Subcutaneous adipose tissue (tissue), 4 donors: ENCODE data around the gene SLC4A2. TPM values are rescaled to one million over a fixed set of nuclear protein-coding genes. Genes with fewer than 3 reads are reported as not detected.

Experiments used
- total RNA-seq, 4 donors: library from RNA; depleted of rRNA; stranded (reverse); fragments of >200 nt; gene quantifications; one replicate each; pipeline ENCODE4 v1.1.0, GENCODE V29; 2016
- TF ChIP-seq, protein P1 (sequence below): fragments of 450-650 bp; IDR thresholded peaks from one replicate; pipeline ENCODE4 v1.5.1; 2016; ENCODE audit warnings: low read depth, mild to moderate bottlenecking, control low read depth, antibody characterized with exemption, moderate library complexity

SLC4A2 gene
- total RNA-seq, 4 donors from 2014 or later: 40.1 to 65.0 (median 44.6) TPM

DNA sequence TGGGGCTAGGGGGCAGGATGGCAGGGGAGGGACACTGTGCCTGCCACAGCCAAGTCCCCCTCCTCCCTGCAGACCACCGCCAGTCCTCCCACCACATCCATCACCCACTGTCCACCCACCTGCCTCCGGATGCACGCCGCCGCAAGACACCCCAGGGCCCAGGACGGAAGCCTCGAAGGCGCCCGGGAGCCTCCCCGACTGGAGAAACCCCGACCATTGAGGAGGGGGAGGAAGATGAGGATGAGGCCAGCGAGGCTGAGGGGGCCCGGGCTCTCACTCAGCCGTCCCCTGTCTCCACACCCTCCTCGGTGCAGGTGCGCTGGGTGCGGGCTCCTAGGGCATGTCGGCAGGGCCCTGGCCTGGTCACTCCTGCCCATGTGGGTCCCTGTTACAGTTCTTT, 5.1 kb downstream of the SLC4A2 start:
- TF ChIP-seq, protein P1, sequence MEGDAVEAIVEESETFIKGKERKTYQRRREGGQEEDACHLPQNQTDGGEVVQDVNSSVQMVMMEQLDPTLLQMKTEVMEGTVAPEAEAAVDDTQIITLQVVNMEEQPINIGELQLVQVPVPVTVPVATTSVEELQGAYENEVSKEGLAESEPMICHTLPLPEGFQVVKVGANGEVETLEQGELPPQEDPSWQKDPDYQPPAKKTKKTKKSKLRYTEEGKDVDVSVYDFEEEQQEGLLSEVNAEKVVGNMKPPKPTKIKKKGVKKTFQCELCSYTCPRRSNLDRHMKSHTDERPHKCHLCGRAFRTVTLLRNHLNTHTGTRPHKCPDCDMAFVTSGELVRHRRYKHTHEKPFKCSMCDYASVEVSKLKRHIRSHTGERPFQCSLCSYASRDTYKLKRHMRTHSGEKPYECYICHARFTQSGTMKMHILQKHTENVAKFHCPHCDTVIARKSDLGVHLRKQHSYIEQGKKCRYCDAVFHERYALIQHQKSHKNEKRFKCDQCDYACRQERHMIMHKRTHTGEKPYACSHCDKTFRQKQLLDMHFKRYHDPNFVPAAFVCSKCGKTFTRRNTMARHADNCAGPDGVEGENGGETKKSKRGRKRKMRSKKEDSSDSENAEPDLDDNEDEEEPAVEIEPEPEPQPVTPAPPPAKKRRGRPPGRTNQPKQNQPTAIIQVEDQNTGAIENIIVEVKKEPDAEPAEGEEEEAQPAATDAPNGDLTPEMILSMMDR: no peak

DNA sequence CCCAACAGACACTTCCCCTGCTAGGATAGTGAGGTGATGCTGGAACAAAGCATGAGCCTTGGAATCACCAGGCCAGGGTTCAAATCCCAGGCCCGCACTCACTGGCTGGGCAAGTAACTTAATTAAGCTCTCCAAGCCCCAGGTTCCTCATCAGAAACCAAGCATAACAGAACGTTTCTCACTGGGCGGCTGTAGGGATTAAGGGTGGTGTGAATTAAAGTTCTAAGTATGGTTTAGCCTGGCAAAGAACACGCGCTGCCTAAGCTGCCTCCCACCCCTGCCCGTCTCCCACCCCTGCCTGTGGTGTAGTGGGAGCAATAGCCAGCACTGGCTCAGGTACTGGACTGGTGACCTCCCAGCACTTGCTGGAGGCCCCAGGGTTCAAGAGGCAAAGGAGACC, 5.6 kb downstream of the SLC4A2 start:
- TF ChIP-seq, protein P1: no peak

DNA sequence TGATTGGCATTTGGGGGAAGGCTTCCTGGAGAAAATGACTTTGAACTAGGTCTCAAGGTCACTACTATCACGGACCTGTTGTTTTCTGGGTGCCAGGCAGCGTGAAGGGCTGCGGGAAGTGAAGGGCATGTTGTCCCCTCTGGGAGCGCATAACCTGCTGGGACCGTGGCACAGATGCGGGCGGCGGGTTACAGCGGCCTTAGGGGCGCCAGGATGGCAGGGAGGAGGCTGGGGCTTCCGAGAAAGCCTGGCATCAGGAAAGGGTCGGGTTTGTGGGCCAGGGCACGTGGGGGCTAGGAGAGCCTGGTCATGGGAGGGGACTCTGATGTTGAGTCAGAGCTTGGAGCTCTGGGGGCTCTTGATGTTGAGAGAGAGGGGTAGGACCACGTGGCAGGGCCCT, 6.1 kb downstream of the SLC4A2 start:
- TF ChIP-seq, protein P1: no peak

DNA sequence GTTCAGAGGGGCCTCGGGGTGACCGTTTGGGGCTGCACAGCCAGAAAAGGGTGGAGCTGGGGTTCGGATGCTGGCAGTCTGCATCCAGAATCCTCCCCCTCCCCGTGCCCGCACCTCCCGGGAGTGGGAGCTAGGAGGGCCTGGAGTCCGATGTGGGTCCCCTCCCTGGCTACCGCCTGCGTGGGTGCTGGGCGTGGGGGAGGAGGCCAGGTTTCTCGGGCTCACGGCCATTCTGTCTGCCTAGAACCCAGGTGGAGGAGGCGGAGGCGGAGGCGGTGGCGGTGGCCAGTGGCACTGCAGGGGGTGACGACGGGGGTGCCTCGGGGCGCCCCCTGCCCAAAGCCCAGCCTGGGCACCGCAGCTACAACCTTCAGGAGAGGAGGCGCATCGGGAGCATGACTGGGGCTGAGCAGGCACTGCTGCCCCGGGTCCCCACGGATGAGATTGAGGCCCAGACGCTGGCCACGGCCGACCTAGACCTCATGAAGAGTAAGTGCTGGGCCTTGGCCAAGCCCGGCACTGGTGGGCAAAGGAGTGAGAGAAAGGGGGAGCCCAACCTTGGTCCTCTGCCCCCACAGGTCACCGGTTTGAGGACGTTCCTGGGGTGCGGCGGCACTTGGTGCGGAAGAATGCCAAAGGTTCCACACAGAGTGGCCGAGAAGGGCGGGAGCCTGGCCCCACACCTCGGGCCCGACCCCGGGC, 7.0 kb downstream of the SLC4A2 start:
- TF ChIP-seq, protein P1: no peak

DNA sequence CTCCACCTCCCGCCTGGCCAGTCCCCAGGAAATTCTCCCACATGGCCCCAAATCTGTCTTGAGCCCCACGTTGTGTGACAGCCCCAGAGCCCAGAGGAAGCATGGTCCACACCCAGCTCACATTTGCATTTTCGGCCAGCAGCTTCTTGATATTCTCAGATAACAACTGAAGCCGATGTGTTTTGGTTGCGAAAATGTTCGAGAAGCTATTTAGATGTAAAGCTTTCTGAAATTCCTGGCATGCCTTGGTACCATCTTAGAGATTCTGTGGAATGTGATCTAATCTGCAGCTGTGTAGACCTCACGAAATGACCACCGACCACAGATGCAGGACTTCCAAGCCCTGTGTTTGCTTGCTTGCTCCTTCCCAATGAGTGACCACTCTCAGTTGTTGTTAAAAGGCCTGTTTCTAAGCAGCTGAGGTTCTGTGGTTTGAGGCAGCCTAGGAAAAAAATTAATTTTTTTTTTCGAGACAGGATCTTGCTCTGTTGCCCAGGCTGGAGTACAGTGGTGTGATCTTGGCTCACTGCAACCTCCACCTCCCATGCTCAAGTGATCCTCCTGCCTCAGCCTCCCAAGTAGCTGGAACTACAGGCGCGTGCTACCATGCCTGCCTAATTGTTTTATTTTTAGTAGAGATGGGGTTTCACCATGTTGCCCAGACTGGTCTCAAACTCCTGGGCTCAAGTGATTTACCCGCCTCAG, 8.8 kb downstream of the SLC4A2 start:
- TF ChIP-seq, protein P1: no peak

DNA sequence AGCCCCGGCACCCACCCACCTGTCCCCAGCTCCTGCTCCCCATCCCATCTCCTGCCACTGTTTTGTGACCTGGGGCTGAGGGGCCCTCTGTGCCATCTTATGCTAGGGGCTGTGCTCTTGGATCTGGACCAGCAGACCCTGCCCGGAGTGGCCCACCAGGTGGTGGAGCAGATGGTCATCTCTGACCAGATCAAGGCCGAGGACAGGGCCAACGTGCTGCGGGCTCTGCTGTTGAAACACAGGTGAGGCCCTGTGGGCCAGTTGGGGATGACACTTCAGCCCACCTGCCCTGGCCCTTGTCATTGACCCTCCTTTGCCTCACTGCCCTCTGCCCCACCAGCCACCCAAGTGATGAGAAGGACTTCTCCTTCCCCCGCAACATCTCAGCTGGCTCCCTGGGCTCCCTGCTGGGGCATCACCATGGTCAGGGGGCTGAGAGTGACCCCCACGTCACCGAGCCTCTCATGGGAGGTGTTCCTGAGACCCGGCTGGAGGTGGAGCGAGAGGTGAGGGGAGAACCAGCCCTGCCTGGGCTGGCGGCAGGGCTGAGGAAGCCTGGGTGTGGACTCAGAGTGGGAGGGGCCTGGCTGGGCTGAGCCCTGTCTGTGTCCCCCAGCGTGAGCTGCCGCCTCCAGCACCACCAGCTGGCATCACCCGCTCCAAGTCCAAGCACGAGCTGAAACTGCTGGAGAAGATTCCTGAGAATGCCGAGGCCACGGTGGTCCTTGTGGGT, 10.6 kb downstream of the SLC4A2 start:
- TF ChIP-seq, protein P1: no peak

DNA sequence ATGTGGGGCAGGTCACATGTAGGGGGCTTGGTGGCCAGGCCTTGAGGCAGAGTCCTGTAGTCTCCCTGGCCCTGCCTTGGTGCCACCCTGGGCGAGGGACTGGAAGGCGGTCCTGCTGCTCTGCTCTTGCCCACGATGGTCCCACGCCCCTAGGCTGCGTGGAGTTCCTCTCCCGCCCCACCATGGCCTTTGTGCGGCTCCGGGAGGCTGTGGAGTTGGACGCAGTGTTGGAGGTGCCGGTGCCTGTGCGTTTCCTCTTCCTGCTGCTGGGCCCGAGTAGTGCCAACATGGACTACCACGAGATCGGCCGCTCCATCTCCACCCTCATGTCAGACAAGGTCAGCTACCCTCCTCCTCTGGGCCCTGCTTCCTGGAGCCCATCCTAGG, 11.2 kb downstream of the SLC4A2 start:
- TF ChIP-seq, protein P1: no peak
